A673 (cell line): ENCODE results near the gene ARHGAP15.

Experiments
- CTCF ChIP-seq: fragments of 300-800, 200-600 bp; sonication (generic); conservative IDR thresholded peaks from 2 replicates; pipeline ENCODE4 v1.5.1; 2017; ENCODE audit warnings: low read depth, mild to moderate bottlenecking, antibody characterized with exemption, low read length, moderate library complexity, mixed read lengths
- EZH2 ChIP-seq: fragments of 200-600 bp; sonication (generic); IDR thresholded peaks from 2 replicates; pipeline ENCODE4 v1.6.1; 2017; ENCODE audit warnings: borderline replicate concordance, low read depth, mild to moderate bottlenecking, mixed read lengths, antibody characterized with exemption, low read length; ENCODE audit not compliant: poor library complexity, severe bottlenecking

- no peak for TF ChIP-seq CTCF
- TF ChIP-seq EZH2 = no peak
These were observed 249.8 kb downstream of the ARHGAP15 start for GRCh38 chr2:143378996-143379395.
